ENCODE results near the gene PSD2. TPM values are rescaled to one million over a fixed set of nuclear protein-coding genes. Genes with fewer than 3 reads are reported as not detected.

Gene PSD2
- total and polyA plus RNA-seq, 2 of the 13 experiments (the other 11 are each of a cell fraction or from before 2014, with no cell fraction given), result 0.07 TPM; not detected in 1

DNA sequence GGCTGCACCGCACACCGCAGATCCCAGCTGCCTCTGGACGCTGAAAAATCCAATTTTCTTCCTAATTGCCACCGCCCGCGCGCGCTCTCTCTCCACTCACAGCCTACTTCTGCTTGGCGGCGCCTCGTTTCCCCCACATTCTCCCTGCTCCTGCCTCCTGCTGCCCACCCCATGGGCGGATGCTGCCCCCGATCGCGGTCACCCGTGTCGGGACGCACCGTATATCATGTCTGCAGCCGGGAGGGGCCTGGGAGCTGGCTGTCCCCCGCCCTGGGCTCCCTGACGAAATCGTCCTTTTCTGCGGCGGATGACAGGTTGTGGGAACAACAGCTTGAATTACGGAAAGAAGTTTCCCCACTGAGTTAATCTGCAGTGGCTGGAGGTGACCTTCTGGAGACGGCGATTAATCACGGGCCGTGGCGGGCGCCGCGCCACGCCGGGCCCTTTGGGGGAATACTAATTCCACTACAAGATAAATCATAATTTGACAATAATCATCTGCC is 36.3 kb upstream of the PSD2 start:
- H3K36me3 ChIP-seq (replicated peaks in 1 of 2; ENCODE audit: control insufficient read depth in 1 of 2, insufficient read depth in 2 of 2, low read length in 2 of 2), result no peaks in the 10 kb centered on the region
- WGBS (ENCODE audit: low lambda C conversion rate), result 87% methylated on average over 36 of the region's 36 CpGs
- H3K27me3 ChIP-seq (ENCODE audit: control insufficient read depth in 1 of 2, insufficient read depth in 2 of 2, low read length in 2 of 2), result peaks cover 0 to 21% of the 10 kb centered on the region in 2 experiments; a peak in 4 of 5 replicates
- TF ChIP-seq NFKB2 (CRISPR knock-in tag; IDR thresholded peaks at IDR 0.05; ENCODE audit: borderline replicate concordance) (no peak), NFYB (CRISPR knock-in tag; IDR thresholded peaks at IDR 0.05) (no peak), NR2F2 (IDR thresholded peaks at IDR 0.05; ENCODE audit: borderline replicate concordance, low read depth) (no peak), ZNF570 (CRISPR knock-in tag; IDR thresholded peaks at IDR 0.05; ENCODE audit: borderline replicate concordance) (no peak), CCAR2 (optimal IDR thresholded peaks at IDR 0.05; ENCODE audit: low read depth, low read length) (no peak), ZNF549 (CRISPR knock-in tag; IDR thresholded peaks at IDR 0.05) (no peak), ZNF644 (CRISPR knock-in tag; IDR thresholded peaks at IDR 0.05; ENCODE audit: low read depth) (no peak), MXI1 (IDR thresholded peaks at IDR 0.05; ENCODE audit: borderline replicate concordance, low read depth, low read length) (no peak)
- TF ChIP-seq, protein P1, sequence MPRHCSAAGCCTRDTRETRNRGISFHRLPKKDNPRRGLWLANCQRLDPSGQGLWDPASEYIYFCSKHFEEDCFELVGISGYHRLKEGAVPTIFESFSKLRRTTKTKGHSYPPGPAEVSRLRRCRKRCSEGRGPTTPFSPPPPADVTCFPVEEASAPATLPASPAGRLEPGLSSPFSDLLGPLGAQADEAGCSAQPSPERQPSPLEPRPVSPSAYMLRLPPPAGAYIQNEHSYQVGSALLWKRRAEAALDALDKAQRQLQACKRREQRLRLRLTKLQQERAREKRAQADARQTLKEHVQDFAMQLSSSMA (CRISPR knock-in tag; IDR thresholded peaks at IDR 0.05), result no peak
- TF ChIP-seq, protein P2, sequence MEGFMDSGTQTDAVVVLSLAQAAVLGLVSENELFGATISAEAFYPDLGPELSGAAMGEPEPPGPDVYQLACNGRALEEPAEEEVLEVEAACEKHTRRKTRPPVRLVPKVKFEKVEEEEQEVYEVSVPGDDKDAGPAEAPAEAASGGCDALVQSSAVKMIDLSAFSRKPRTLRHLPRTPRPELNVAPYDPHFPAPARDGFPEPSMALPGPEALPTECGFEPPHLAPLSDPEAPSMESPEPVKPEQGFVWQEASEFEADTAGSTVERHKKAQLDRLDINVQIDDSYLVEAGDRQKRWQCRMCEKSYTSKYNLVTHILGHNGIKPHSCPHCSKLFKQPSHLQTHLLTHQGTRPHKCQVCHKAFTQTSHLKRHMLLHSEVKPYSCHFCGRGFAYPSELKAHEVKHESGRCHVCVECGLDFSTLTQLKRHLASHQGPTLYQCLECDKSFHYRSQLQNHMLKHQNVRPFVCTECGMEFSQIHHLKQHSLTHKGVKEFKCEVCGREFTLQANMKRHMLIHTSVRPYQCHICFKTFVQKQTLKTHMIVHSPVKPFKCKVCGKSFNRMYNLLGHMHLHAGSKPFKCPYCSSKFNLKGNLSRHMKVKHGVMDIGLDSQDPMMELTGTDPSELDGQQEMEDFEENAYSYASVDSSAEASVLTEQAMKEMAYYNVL (CRISPR knock-in tag; IDR thresholded peaks at IDR 0.05; ENCODE audit: borderline replicate concordance), result no peak
- H3K27ac ChIP-seq (ENCODE audit: extremely low read length, insufficient read depth, low read length), result no peak overlapping the region
- peaks cover 90% of the 10 kb centered on the region for H3K4me1 ChIP-seq (ENCODE audit: insufficient read depth, low read length)
- BruUV-seq (replicated peaks), result no TSS peak
- DNase-seq (ENCODE audit: low spot score), result no peak
- FAIRE-seq, result no peak
- H3K4me2 ChIP-seq (ENCODE audit: low read depth, low read length), result no peak overlapping the region
- CTCF ChIA-PET (ENCODE audit: low intra/inter-chr PET ratio, low total read pairs), result no interaction called here
- H4K20me1 ChIP-seq (ENCODE audit: insufficient read depth, low read length), result no peaks in the 10 kb centered on the region
- no peak for ATAC-seq
- no peak overlapping the region for H3K4me3 ChIP-seq (replicated peaks in 1 of 3; ENCODE audit: insufficient read depth in 1 of 3, low read depth in 2 of 3, low read length in 3 of 3)
- intact Hi-C loops (cut with micrococcal nuclease; ENCODE audit: unreplicated experiment) (no loop called here), in situ Hi-C loops (cut with HindIII; ENCODE audit: extremely low pct_ligation_motif_present, low pct_unique_long_range_greater_than_20kb) (no loop called here)
- no peaks in the 10 kb centered on the region for H3K79me2 ChIP-seq (ENCODE audit: insufficient read depth, low read length)
- POLR2A ChIA-PET, result interaction anchor here (1.1 to 2.5 kb wide), 5 partner anchors 11 to 58 kb away, joined by 3 to 12 read pairs (median 4); no protein-coding TSS in a partner anchor
- H2AFZ ChIP-seq (ENCODE audit: low read length), result no peak overlapping the region
- H3K9me3 ChIP-seq (ENCODE audit: low read length), result no peaks in the 10 kb centered on the region
- H3K9ac ChIP-seq (ENCODE audit: insufficient read depth, low read depth, low read length), result no peak overlapping the region

Data from HepG2 (cell line).